NCI-H1417 (cell line): ENCODE results near the gene NFATC3.
A peak's percentile ranks its signal among the peaks of the same experiment; 100 is the strongest.

Experiments used
- DNase-seq, 3 experiments: peaks; one replicate each; lab custom pipeline; 2025; lab: John Stamatoyannopoulos, UW

The NFATC3 gene

DNA sequence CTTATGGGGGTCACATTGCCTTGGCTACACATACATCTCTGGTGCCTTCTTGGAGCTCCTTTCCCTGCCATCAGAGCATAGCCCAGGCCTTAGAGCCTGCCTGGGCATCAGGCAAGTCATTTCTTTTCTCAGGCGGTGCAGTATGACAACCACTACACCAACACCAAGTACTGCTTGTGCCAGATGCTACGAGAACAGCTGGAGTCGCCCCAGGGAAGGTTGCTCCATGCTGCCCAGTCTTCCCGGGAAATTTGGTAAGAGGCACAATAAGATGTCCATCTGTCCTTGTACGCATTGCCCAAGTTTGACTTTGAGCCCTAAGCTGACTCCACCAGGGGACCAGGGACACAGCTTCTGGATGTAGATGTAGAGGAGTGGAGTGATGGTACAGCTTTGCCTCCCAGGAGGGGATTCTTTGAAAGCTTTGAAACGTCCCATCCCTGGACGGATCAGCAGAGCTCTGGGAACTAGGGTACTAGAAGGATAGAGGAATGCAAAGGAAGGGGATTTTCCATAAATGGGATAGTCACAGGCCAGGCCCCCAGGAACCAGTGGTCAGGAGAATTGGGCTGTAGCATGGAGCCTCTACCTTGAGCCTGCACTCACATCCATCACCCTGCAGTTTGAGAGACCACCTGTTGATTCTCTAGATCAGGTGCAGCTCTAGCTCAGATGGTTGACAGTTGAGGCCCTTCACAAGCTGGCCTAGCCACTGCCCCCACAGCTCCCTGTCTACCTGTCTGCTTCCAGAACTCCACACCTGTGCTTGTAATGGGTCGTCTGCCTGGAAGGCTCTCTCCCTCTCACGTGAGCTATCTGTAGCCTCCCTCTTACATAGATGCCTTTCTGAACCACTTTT is 11.0 kb upstream of the NFATC3 start:
- no peak for DNase-seq

DNA sequence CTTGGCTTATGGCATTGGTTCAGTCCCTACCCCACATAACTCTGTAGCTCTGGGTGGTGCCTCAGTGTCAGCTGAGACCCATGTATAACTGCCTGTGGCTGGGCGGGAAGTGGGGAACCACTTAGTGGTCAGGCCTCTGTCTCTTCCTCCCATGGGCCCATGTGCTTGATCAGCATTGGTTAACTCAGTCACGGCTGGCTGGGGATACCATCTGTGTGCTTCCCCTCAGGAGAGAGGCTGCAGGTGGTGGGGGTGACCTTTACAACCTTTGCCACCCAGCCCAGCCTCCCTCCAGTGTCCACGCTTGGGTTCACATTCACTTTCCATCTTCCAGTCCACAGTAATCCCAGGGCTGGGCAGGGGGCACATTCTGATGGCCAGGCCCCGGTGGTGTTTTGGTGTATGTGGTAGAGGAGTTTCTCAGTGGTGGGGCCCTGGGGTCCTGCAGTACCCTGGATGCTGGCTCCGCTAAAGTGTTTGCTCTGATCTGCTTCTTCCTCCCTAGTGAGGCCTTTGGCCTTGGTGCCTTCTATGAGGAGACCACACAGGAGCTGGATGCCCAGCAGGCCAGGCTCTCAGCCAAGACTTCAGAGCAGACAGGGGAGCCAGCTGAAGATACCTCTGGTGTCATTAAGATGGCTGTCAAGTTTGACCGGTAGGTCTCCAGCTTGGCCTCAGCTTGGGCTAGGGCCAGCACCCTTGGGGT is 10.2 kb upstream of the NFATC3 start:
- no peak for DNase-seq

DNA sequence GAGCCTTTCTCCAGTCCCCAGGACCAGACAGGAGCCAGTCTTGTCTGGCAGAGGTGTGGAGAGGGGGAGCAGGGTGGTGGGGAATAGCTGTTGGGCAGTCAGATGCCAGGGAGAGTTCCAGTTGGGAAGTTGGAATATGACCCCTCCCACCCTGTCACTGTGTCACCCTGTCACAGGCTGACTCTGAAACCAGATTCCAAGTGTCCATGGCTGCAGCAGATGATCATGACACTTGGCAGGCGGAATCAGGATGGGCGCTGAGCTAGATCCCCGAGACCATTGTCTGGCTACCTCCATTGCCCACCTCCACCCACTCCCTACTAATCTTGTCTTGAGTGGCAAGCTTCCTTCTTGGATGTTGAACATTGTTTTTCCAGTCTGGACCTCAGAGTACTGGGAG is 9.2 kb upstream of the NFATC3 start:
- DNase-seq = no peak

DNA sequence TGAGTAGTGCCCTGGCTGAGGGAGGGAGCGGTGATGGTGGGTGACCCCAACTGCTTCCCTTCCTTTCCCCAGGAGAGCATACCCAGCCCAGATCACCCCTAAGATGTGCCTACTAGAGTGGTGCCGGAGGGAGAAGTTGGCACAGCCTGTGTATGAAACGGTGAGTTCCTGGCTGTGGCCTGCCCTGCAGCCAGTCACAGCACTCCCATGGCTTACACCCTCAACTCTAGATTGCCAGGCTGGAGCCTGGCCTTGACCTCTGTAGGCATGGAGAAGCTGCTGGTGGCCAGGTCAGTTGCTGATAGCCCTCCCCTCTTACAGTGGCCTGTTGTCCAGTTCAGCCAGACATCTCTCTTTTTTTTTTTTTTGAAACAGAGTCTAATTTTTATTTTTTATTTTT is 8.6 kb upstream of the NFATC3 start:
- no peak for DNase-seq

DNA sequence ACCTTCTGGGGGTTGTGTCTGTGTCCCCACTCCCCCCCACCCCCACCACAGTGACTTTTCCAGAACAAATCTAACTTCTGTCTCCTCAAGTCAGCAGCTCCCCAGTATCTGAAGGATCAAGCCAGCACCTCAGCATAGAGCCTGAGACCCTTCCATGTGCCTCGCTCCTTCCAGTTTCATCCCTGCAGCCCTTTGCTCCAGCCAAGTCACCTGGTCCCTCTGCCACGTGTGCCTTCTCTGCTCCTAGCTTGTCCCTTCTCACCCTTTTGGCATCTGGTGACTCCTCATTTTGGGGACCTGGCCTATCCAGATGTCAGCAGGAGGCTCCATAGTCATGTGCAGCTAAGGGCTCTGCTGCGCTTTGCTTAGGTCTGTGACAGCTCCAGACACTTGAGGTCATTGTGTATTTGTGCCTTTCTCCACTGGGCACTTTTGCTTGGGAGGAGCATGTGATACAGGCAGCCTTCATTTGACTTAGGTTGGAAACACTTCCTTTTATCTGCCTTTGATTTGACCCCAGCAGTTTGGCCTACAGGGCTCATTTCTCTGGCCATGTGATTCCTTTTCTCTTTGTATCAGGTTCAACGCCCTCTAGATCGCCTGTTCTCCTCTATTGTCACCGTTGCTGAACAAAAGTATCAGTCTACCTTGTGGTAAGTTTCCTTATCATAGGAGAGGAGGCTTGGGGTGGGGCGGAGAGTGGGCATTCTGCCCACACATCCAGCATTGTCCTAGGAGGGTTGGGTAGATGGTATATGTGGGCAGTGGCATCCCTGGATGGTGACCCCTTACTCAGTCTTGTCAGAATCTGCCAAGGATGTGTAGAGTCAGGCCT is 7.1 kb upstream of the NFATC3 start:
- DNase-seq = no peak

DNA sequence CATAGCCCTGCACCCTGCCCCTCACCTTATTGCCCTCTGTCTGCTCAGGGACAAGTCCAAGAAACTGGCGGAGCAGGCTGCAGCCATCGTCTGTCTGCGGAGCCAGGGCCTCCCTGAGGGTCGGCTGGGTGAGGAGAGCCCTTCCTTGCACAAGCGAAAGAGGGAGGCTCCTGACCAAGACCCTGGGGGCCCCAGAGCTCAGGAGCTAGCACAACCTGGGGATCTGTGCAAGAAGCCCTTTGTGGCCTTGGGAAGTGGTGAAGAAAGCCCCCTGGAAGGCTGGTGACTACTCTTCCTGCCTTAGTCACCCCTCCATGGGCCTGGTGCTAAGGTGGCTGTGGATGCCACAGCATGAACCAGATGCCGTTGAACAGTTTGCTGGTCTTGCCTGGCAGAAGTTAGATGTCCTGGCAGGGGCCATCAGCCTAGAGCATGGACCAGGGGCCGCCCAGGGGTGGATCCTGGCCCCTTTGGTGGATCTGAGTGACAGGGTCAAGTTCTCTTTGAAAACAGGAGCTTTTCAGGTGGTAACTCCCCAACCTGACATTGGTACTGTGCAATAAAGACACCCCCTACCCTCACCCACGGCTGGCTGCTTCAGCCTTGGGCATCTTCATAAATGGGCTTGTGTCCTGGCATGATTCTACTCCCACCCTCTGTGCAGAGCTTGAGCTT is 6.3 kb upstream of the NFATC3 start:
- no peak for DNase-seq

DNA sequence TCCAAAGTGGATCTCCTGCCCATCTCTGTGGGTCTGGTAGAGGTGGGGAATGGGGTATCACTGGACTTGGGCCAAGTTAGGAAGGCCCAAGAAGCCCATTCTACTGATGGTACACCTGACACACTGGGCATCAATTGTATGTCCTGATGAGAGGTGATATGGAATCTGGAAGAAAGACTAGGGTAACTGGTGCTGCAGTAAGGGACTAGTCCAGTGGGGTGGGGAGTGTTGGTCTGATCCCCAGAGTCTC is 5.9 kb upstream of the NFATC3 start:
- no peak for DNase-seq

DNA sequence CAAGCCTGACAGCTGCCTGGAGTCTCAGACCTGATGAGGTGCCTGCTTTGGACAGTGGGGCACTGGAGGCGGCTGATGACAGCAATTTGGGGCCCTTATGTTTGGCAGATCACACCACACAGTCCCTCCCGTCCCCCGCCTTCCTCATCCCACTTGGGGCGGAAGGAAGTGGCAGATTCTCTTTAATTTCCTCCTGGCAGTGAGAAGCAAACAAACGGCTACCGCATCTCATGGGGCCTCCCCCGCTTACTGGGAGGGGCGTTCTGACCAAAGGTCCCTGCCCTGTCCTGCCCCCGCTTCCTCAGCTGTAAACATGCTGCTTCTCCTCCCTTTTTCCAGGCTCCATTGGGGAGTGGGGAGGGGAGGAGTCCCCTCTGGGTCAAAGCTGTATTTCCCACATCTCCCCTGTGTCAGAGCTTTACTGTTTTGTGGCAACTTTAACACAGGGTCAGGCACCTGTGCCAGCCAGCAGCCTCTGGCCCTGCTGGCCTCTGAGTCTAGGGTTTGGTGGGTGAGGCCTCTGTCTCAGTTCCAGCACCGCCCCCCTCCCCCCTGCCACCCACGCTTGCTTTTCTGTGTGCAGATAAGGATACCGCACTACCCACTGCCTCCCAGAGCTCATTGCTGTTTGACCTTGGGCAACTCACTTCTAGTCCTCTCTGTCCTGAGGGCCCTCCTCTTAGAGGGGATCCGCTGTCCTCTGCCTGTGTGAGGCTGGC is 5.4 kb upstream of the NFATC3 start:
- no peak for DNase-seq

DNA sequence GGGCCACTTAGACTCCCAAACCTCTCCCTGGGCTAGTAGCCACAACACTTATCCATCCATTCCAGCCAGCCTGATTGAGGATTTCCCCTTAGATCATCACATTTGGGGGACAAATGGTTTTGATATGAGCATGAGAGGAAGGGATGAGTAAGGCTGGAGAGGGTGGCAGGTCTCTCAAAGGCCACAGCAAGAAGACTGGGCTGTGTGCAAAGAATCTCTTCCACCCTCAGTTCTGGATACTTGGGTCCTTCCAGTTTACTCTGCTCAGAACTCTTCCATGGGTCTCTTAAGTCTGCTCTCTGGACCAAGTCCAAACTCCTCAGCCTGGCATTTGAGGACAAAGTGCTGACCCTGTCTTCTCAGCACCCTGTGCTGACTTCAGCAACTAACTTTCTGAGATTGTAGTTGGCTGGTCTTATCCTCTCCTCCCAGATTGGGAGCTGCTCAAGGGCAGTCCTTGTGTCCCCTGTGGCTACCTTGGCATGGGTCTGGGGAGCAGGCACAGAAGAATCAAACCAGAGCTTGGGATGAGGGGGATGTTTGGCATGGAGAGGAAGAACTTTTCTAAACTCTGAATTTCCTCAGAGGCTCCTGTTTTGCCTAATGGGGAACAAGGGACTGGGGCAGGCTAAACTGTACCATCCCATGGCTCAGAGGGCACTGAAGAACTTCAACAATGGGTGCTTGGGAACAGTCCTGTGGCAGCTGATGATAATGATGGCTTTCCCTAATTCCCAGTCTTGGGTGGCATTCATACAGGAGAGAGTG is 3.1 kb upstream of the NFATC3 start:
- no peak for DNase-seq

DNA sequence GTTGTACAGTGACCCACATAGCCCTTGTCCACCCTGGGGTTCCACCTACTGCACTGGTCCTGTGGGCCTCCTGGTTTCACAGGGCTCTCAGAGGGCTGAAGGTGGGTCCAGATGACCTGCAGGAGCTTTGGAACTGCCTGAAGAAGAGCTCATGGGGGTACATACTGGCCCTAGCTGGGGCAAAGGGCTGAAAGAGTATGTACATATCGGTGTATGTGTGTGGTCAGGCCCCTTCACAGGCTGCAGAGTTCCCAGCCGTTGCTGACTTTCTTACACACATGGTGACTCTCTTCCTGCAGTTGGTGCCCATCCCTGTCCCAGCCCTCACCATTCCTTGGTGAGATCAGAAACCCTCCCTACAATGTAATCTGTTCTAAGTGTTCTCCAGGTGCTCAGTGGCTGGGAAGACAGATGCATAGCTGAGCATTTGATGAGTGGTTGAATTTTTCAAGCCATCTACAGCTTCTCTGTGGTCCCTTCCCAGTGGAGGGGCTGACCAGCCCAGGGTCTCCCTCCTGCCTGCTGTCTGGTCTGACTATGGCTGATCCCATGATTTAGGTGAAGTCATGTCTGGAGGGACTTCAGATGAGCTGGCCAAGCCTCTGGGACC is 2.4 kb upstream of the NFATC3 start:
- no peak for DNase-seq

DNA sequence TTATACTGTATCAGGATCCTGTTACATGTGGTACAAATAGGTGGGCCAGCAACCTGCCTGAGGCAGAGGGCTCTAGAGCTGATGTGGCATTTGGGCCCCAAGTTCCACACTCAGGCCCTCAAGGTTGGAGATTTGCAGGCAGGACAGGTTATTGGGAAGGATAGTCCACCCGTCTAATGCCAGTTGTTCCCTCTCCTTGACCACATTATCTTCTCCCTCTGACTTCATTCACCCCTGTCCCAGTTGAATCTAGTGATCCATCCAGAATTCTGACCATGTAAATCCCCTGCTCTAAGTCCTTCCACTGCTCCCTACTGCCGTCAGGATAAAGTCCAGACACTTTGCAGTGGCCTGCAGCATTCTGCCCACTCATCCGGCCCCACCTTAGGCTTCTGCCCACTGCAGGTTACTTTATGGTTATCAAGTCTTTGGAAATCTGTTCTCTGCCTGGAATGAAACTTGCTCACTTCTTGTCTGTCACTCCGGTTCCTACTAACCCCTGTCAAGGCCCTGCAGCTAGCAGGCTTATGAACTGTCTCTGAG is 1.9 kb upstream of the NFATC3 start:
- no peak for DNase-seq

DNA sequence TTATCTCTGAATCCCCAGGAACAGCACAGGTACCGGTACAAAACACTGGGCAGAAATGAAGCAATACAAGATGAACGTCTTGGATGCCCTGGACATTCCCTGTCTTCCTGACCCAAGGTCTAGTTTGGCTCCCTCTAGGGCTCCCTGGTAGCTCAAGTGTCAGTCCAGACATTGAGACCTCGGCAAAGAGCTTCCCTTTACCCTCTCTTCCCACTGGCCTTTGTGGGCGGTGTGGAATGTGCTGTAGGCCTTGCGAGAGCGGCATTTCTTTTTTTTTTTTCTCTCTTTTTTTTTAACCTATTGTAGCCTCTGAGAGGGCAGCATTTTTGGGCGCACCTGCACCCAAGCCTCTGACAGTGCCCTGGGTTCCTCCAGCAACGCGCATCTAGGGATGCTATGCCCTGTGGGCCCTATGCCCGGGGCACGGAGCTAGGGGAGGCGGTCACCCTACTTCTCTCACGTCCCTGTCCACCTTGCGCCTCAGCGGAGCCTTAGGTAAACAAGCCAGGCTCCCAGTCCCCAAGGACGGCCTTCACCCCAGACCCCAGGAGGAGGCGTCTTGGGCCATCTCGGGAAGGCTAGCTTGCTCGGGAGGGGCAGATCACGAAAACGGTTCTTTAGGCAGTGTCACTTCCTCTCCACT is 1.2 kb upstream of the NFATC3 start:
- DNase-seq = peak in 2 of 3 experiments; percentile 74 to 80

DNA sequence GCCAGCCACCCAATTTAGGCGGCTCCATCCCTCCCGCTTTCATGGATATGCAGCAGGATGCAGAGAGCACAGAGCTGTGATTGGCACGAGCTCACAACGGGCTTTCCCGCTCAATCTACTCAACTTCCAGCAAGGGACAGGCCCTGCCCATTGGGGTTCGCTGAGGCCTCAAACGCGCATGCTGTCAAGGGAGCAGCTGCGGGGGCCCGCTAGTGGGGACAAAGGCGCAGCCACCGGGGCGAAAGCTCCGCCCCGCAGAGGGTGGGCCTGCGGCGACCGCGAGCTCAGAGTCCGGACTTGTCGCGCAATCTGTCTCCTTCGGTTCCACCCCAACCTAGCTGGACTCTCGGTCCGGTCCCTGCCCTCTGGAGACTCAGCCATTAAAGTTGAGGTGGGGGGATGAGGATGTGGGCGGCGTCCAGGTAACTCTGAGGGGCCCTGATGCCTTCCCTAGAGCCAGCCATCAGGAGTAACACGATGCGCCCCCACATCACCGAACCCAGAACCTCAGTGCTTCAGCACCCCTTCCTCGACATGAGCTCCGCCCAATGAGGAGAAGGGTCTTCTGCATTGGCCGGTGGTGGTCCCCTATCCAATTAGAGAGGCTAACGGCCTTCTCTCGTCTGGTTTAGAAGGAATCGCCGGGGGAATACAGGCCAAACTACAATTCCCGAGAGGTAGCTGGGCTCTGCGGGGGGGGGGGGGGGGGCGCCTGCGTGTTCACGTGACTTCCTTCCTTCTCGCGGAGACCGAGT is 489 bp upstream of the NFATC3 start:
- peak; percentile 73 to 97 (median 94) for DNase-seq

DNA sequence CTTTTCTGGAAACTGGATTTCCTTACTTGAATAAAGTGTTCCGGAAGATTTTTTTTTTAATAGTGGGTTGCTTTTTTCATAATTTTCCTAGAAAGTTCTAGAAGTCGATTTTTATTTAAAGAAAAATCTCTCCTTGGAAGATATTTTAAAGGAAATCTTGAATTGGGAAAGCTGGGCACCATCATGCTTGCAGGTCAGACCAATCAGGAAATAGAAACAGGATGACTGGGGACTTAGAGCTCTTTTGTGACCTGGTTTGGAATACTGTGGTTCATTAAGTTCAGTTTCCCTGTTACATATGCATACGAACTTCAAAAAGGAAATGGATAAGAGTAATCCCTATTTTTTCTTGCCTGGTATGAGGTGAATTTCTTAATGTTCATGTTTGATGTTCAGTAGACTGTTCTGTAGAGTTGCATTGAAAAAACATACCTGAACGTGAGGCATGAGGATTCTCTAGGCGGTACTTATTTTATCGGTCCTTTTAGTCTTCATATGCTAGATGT is 1.2 kb downstream of the NFATC3 start:
- DNase-seq = peak in 2 of 3 experiments; percentile 34 to 60

DNA sequence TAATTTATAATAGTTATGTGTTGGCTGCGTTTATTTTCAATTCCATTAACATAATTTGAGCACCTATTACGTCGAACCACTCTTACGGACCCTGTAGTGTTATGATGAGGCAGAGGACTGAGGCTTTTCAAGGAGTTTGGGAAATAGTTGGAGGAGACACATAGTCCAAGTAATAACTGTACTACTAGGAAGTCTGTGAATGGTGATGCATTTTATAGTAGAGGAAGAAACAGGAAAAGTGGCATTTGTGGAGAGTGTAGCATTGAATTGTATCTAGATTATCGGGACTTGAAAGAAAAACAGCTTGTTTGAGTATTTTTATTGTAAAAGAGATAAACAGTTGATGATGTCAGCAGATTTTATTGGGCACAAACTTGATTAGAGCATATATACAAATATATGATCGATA is 1.7 kb downstream of the NFATC3 start:
- DNase-seq = peak in 1 of 3 experiments; percentile 53

DNA sequence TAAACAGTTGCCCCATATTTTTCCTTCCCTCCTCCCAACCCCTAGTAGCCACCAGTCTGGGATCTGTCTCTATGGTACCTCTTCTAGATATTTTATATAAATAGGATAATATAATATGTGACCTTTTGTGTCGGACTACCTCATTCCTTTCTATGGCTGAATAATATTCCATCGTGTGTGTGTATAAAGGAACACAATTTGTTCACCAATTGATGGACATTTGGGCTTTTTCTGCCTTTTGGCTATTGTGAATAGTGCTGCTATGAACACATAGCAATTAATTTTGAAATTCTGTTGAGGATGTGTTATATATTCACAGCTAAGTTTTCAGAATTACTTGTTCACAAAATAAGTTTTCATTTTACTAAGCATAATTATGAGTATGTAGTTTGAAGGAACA is 2.5 kb downstream of the NFATC3 start:
- DNase-seq = no peak

DNA sequence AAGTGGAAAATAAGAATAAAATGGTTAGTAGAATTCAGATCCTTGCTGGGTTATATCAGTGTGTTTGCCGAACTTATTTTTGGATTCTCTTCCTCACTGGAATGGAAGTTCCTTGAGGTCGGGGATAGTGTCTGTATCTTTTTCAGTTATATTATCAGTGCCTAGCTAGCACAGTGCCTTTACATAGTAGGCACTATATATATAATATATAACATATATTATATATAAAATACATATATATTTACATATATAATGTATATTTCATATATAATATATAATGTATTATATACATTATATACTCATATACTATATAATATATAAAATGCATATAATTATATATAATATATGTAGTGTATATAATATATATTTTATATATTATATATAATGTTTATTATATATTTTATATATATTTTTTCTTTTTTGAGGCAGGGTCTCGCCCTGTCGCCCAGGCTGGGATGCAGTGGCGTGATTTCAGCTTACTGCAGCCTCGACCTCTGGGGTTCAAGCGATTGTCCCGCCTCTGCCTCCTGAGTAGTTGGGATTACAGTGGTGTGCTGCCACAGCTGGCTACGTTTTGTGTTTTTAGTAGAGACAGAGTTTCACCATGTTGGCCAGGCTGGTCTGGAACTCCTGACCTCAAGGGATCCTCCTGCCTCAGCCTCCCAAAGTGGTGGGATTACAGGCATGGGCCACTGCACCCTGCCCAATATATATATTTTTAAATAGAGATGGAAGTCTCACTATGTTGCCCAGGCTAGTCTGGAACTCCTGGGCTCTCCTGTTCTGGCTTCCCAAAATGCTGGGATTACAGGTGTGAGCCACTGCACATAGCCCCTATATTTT is 3.2 kb downstream of the NFATC3 start:
- no peak for DNase-seq

DNA sequence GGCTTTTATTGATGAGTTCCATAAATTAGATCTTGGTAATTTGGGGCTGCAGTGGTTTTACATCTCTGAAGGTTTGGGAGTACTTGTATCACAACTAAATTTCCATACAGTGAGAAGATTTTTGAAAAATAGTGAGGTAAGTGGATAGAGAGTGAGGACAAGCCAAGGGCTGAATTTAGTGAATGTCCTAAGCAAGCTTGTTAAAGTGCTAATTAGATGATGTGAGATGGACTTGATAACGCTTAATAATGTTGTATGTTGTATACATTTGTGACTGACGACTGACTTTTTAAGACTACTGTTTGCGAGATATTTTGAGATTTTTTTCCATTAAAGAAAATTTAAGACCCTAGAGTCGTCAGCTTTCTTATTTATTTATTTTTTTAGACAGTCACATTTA is 3.9 kb downstream of the NFATC3 start:
- DNase-seq = no peak
